Neural progenitor cell (in vitro differentiated cells): ENCODE results near the gene UBQLN1.

Experiments used
- CTCF ChIP-seq: fragments of 200-600 bp; sonication (generic); IDR thresholded peaks from 2 replicates; pipeline ENCODE4 v1.5.1; 2017; ENCODE audit warnings: antibody characterized with exemption, mild to moderate bottlenecking
- EZH2 ChIP-seq: fragments of 200-600 bp; sonication (generic); IDR thresholded peaks from 2 replicates; pipeline ENCODE4 v1.6.1; 2017; ENCODE audit warnings: antibody characterized with exemption, mild to moderate bottlenecking, moderate library complexity
- EZH2phosphoT487 ChIP-seq: fragments of 200-600 bp; sonication (generic); IDR thresholded peaks from 2 replicates; pipeline ENCODE4 v1.6.1; 2017; ENCODE audit warnings: antibody characterized with exemption

GRCh38 chr9:83669067-83669466 is 38.7 kb downstream of the UBQLN1 start:
- no peak for TF ChIP-seq EZH2phosphoT487
- no peak for TF ChIP-seq CTCF
- TF ChIP-seq EZH2 = no peak
